ENCODE data around the gene TFPT.

DNA sequence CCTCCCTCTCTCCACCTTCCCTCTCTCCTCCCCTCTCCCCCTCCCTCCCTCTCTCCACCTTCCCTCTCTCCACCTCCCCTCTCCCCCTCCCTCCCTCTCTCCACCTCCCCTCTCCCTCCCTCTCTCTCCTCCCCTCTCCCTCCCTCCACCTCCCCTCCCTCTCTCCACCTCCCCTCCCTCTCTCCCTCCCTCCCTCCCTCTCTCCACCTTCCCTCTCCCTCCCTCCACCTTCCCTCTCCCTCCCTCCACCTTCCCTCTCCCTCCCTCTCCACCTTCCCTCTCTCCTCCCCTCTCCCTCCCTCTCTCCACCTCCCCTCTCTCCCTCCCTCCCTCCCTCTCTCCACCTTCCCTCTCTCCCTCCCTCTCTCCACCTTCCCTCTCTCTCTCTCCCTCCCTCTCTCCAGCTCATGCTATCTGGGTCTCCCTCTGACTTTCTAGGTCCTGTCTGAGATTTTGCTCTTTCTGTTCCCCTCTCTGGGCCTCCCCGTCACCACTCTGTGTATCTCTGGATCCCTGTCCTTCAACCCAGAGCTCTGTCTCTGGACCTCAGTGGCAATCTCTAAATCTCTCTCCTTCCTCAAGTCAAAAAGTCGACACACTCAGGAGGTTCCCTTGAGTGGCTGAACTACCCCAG is 18.6 kb upstream of the TFPT start:
- TF ChIP-seq EP300 (IDR thresholded peaks at IDR 0.05) = no peak
- TF ChIP-seq, protein P1, sequence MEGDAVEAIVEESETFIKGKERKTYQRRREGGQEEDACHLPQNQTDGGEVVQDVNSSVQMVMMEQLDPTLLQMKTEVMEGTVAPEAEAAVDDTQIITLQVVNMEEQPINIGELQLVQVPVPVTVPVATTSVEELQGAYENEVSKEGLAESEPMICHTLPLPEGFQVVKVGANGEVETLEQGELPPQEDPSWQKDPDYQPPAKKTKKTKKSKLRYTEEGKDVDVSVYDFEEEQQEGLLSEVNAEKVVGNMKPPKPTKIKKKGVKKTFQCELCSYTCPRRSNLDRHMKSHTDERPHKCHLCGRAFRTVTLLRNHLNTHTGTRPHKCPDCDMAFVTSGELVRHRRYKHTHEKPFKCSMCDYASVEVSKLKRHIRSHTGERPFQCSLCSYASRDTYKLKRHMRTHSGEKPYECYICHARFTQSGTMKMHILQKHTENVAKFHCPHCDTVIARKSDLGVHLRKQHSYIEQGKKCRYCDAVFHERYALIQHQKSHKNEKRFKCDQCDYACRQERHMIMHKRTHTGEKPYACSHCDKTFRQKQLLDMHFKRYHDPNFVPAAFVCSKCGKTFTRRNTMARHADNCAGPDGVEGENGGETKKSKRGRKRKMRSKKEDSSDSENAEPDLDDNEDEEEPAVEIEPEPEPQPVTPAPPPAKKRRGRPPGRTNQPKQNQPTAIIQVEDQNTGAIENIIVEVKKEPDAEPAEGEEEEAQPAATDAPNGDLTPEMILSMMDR (IDR thresholded peaks at IDR 0.05) = no peak
